Right ventricle myocardium superior (tissue), 1 donor: Measurements from ENCODE around the gene GPR156. TPM values are rescaled to one million over a fixed set of nuclear protein-coding genes. Genes with fewer than 3 reads are reported as not detected.
"Not testable (repeated sequence)": the region's sequence is repeated elsewhere in the genome, so short reads cannot be mapped to it uniquely, and the experiment has no call there.

Experiments used
- ATAC-seq: fragments of 200-7000 bp; cut with Tn5 transposase; one replicate; pipeline ENCODE4 v1.9.1; 2020; ENCODE audit warnings: mild to moderate bottlenecking; ENCODE audit not compliant: poor library complexity
- DNase-seq: peaks from one replicate; pipeline ENCODE4 v3.0.0-alpha.2; 2020
- intact Hi-C: fragments of 100-400 bp; cut with DNase I; formaldehyde crosslinking; loops from one replicate; pipeline ENCODE4 v1.11.2; 2022
- long read RNA-seq: library from polyadenylated mRNA; unstranded; transcript quantifications from one replicate; pipeline ENCODE4 v2.0.0, GENCODE V29; 2021
- total RNA-seq: library from RNA; stranded (reverse); fragmentation: NEBNext Ultra II Directional; extraction: Animal tissue kit (Norgen Biotek cat#: 25700); gene quantifications from one replicate; pipeline ENCODE4 v1.2.1, GENCODE V29; 2021
- donor health status: DM: no; HTN: yes; CAD: no; lungs with severe emphysema.

Gene GPR156
- 0.35 TPM for total RNA-seq
- long read RNA-seq = 0 reads

DNA sequence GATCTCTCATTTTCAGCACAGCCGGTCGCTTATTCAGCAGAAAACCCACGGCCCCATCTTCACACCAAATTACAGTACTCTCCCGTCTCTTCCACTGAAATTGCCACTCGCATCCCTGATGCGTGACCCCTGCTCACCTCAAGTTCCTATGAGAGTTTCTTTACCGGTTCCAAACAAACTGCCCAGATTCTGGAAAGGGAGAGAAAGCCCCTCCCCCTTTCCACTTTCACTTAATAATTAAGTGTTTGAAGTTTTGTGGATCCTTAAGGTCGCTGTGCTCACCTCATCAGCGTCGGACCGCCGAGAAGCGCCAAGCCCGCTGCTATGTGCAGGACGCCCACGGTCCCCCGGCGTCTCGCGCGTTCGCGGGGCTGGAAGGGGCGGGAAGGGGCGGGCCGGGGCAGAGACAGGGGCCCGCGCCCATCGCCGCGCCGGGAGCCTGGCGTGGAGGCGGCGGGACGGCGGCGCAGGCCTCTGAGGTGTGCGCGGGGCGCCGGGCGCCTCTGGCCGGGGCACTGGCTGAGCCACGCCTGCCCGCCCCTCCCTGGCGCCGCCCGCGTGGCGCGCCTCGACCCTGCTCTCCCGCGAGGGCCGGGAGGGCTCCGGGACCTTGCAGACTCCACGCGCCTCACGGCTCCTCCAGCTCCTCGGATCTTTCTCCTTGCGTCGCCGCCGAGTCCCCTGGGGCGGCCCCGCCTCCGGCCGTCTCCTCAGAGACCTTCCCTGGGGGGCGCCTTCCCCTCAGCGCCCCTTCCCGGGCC, at the start of gene GPR156:
TSS of gene GPR156 (minus strand) at position 476 of the 761 bp plus-strand sequence. CDS start 41,124 bp downstream, outside the sequence.
- ATAC-seq (peak; percentile 82), DNase-seq (no peak)
- intact Hi-C loops = no loop called here

DNA sequence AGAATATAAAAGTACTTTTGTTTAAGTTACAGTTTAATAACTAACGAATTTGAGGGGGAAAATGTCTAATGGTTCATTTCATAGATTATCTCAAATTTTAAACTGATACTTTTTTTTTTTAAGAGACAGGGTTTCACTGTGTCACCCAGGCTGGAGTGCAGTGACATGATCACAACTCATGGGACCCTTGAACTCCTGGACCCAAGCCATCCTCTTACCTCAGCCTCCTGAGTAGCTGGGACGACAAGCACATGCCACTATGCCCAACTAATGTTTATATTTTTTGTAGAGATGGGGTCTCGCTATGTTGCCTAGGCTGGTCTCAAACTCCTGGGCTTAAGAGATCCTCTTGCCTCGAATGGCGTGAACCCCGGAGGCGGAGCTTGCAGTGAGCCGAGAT, 47.6 kb upstream of the GPR156 start:
- DNase-seq (no peak), ATAC-seq (no peak)
- intact Hi-C loops = no loop called here

DNA sequence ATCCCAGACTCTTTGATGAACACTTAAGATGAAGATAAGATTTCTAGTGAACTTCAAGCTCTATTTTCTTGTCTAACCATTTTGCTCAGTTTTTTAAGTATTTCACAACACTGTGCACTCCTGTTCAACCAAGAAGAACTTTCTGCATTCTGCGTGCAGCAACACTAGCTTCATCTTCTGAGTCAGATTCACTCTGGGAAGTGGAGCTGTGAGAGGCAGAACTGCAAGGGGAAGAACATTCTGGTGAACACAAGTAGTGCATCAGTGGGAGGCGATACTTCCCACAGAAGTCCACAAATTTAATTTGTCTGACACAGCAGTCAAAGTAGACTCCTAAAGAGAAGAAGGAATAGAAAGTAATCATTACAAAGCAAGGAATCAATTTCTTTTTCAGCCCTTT, 46.1 kb upstream of the GPR156 start:
- ATAC-seq (no peak), DNase-seq (no peak)
- intact Hi-C loops = no loop called here

DNA sequence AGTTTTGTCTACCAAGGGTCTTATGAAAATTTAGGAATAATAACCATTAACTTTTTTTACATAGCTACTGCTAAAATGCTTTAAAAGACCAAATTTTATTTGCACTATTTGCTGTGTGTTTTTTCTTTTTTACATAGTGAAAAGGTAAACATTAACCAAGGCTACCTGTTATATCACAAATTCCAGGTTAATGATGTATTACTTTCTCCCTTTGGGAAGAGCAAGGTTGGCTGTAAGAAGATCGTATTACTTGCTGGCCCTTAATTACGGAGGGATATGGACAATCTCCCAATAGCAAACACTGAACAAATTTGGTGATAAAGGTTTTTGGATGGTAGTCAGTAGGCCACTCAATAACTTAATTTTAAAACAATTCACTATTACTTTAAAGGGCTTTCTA, 41.8 kb upstream of the GPR156 start:
- intact Hi-C loops = no loop called here
- DNase-seq = no peak
- no peak for ATAC-seq

DNA sequence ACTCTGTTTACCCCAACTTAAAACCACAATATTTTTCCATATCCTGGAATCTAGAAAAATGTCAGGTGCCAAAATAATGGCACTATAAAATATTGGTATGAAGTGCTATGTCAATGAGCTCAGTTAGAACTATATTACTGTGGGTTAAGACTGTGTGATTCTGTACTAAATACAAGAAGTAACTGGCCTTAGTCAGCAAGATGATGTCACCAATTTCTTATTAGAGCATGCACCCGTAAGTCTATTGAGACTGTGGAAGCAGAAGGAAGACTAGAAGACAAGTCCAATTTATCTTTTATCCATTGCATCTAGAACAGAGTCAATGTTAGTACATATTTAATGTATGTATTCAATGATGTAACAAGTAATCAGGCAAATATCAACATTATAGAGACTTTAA, 39.2 kb upstream of the GPR156 start:
- intact Hi-C loops = no loop called here
- ATAC-seq (no peak), DNase-seq (no peak)

DNA sequence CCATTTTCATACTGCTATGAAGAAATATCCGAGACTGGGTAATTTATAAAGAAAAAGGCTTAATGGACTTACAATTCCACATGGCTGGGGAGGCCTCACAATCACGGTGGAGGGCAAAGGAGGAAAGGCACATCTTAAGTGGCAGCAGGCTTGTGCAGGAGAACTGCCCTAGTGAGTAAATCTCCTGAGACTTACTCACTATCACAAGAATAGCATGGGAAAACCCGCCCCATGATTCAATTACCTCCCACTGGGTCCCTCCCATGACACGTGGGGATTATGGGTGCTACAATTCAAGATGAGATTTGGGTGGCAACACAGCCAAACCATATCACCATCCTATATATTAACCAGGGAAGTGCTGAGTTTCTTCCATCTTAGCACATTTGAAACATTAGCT, 38.7 kb upstream of the GPR156 start:
- intact Hi-C loops, ATAC-seq, DNase-seq: not testable (repeated sequence)

DNA sequence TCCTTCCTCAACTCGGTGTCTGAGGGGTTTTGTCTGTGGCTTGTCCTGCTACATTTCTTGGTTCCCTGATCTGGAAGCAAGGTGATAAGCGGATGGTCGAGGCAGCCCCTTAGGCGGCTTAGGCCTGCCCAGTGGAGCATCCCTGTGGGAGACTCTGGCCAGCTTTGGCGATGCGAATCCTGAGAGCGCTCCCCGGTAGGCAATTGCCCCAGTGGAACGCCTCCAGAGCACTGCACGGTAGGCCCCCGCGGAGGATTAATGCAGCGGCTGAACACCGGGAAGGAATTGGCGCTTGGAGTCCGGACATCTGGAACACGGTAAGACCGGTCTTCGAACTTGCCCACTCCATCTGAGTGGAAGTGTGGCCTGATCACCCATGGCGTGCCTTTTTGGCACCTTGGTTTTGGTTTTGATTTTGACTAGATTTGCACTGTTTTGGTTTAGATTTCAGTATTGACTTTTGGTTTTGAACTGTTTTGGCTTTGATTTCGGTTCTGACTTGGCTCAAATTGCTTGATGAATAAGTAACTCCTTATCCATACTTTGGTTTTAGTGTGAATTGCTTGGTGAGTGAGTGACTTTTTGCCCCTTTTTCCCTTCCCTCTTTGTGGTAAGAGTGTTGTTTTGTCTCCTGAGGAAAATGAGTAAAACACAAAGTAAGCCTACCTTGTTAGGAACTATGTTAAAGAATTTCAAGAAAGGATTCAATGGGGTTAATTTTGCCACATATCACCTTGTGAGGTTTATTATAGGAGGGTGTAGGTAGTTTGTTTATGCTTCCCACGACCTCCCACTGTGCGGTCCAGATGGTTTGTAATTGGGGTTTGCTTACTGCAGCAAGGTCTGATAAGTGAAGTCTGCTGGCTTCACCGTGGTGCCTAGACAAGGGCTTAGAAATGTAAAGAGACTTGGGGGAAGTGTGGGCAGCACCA, 27.1 kb upstream of the GPR156 start:
- intact Hi-C loops = no loop called here
- DNase-seq (no peak), ATAC-seq (no peak)

DNA sequence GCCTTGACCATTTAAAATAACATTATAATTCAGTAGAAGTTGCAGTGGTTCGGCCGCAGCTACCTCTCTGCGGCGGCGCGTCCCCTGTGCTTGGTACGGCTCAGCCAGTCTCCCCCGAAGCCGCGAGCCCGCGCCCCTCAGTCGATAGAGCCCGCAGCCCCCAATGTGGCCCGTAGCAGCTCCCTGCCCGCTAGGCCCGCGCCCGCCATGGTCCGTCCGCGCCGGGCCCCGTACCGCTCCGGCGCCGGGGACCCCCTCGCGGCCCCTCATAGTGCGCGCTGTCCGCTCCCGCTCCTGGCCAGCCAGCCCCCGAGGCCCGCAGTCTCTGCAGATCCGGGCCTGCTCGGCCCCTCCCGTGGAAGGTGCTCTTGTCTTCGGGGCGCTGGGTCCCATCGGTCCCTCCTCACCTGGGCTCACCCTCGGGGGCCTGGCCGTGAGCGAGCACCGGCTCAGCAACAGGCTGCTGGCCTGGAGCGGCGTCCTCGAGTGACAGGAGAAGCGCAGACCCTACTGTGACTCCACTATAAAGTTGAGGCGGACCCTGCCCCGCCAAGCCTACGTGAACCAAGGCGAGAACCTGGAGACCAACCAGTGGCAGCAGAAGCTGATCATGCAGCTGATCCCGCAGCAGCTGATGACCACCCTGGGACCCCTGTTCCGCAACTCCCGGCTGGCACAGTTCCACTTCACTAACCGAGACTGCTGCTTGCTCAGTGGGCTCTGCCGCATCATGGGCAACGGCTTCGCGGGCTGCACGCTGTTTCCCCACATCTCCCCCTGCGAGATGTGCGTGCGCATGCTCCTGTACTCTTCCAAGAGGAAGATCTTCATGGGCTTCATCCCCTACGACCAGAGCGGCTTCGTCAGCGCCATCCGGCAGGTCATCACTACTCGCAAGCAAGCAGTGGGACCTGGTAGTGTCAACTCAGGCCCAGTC, 21.8 kb upstream of the GPR156 start:
- intact Hi-C loops = no loop called here
- no peak for ATAC-seq
- no peak for DNase-seq

DNA sequence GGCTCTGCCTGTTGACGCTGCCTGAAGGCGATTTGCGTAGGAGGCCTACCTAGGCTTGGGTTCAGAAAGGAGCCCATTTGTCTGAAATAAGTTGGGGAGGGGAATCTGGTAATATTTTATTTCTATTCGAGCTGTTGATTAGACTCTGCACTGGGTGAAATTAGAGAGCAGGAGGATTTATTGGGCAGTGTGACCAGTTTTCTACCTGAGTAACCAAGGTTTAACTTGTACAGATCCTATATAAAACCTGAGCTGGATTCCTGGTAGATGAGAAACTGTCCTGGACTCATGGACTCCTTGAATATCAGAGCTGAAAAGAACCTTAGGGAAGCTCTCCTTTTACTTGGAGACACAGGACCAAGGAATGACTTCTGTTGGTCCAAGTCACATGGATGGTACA, 19.6 kb upstream of the GPR156 start:
- intact Hi-C loops = no loop called here
- ATAC-seq (no peak), DNase-seq (no peak)

DNA sequence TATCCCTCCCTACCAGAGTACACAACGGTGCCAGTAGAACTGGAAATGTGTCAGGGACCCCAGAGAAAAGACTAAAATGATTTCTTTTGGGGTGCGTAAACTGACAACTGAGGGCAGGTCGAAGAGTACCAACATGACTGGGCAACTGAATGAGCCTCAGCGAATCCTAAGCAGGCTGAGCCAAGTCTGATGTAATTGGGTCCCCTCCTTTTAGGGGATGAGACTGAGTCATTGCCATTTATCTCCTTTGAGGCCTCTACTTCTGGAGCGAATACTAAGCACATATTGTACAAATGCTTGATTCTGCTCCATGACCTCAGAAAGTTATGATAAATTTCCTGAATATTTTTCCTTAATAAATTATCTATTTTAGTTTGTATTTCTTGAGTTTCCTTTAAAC, 17.3 kb upstream of the GPR156 start:
- intact Hi-C loops = no loop called here
- no peak for DNase-seq

DNA sequence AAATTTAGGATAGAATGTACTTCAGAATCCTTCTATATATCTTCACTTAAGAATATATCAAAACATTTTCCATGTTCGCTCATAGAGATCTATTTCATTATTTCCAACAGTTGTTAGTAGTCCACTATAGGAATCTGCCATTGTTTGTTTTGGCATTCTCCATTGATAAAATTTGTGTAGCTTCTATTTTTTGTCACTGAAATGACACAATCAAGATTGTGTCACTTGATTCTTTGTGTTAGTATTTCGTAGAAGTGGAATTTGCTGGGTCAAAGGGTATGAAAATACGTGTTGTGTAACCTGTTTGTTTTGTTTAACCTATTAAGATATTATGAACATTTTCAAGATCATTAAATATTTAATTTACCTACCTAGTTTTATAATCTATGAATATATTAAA, 15.9 kb upstream of the GPR156 start:
- intact Hi-C loops = no loop called here
- no peak for DNase-seq
- ATAC-seq = no peak

More for the DNA sequence above, 17.3 kb upstream of the GPR156 start:
- peak; percentile 90 for ATAC-seq

DNA sequence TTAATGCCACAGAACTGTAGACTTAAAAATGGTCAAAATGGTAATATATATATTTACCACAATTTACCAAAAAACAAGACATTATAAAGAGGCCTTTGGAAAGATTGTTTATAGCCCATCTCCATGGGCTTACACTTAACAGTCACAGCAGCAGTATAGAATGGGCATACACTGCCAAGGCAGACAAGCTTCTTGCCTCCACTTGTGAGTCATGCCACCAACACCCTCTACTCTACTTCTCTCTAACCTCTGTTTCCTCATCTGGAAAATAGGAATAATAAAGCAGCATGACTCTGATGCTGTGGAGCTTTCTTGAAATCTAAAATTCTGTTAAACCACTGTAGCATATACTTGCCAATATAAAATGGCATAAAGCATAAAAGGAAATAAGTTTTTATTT, 14.4 kb upstream of the GPR156 start:
- ATAC-seq (no peak), DNase-seq (no peak)
- intact Hi-C loops = no loop called here

DNA sequence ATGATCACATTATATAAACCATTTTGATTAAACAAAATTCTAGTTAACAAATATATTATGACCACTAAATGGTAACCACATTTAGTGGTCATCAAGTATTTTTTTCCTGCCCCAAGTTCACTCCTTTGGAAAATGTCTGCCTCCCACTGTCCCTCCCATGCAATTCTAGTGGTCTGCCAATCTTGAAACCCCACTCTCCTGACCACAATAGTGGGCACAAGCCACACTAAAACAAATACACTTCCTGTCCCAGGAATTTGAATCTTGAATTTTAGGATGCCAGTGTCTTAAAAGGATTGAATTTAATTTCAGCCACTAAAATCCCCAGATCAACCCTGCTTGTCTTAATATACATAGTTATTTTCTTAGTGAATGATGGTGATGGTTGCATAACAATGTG, 14.0 kb upstream of the GPR156 start:
- DNase-seq (no peak), ATAC-seq (no peak)
- intact Hi-C loops = no loop called here

DNA sequence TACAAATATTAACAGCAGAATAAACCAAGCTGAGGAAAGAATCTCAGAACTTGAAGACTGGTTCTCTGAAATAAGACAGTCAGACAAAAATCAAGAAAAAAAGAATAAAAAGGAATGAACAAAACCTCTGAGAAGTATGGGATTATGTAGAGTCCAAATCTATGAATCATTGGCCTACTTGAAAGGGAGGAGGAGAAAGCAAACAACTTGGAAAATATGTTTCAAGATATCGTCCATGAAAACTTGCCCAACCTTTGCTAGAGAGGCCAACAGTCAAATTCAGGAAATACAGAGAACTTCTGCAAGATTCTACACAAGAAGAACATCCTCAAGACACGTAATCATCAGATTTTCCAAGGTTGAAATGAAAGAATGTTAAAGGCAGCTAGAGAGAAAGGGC, 6.5 kb upstream of the GPR156 start:
- intact Hi-C loops, DNase-seq: not testable (repeated sequence)

DNA sequence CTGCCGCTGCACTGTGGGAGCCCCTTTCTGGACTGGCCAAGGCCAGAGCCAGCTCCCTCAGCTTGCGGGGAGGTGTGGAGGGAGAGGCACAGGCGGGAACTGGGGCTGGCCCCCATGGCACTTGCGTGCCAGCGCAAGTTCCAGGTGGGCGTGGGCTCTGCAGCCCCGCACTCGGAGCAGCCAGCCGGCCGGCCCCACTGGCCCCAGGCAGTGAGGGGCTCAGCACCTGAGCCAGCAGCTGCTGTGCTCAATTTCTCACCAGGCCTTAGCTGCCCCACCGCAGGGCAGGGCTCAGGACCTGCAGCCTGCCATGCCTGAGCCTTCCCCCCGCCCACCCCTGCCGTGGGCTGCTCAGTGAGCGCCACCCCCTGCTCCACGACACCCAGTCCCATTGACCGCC, 4.6 kb upstream of the GPR156 start:
- DNase-seq (no peak), ATAC-seq (no peak)
- intact Hi-C loops = no loop called here

More for the DNA sequence above, 6.5 kb upstream of the GPR156 start:
- ATAC-seq = not testable (repeated sequence)

DNA sequence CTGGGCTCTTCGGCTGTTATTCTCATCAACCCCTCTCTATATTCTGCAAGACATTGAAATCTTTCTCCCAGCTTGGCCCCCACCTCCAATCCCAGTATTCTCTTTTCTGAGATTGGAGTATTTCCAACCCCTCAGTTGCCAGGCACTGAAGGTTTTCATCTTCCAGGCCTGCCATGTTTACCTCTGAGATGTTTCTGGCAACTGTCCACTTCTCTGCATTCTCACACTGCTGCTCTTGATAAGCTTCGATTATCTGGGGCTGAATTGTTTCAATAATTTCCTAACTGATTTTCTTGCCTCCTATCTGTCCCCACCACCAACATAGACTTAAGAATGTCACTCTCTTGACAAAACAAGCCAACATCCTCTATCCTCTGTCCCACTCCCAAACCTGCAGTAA, 1.4 kb upstream of the GPR156 start:
- DNase-seq = no peak
- intact Hi-C loops = no loop called here
- ATAC-seq = no peak

DNA sequence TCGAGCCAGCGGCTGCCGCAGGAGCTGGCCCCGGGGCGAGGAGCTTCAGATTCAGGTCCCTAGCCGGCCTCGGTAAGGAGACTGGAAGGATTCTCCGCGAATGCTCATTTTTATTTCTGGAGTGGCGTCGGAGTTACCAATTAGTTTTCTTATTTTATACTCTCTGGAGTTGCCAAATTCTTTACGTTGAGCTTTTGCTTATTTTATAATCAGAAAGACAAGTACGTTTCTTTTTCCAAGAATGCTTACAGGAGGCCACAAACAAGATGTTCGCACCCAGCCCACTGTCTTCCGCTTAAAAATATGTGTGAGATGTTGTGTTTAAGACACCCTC, 453 bp upstream of the GPR156 start:
- ATAC-seq (no peak), DNase-seq (no peak)
- intact Hi-C loops = no loop called here

DNA sequence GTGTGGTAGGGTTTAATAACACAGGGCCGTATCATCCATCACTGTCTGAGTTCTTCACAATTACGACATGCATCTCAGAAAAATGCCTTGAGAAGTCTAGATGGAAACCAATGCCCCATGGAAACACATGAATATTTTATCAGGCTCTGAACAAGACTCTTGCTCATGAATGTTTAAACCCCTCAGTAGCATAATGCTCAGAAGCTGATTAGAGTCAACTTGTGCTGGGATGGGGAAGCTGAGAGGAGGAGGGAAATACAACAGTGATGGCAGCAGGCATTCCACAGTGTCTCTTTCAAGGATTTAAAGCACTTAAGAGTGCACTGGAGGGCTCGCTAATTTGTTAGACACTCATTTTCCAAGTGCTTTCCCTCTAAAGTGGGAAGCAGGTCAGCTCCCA, 3.8 kb downstream of the GPR156 start:
- ATAC-seq (no peak), DNase-seq (no peak)
- intact Hi-C loops = no loop called here

DNA sequence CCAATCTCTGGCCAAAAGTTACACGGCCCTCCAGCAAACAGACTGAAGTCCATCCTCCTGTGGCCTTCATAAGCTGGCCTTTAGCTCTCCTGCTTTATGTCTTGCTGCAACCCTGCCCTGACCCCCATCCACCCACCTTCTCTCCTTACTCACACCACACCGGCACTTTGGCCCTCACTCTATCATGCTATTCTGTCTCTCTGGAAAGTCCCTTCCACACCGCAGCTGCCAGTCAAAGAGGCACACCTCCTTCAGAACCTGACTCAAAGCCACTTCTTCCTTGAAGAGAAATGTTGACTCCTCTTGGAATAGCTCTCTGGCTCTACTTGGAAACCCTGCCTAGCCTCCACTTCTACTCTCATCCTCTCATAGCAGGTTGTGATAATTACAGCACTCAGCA, 4.5 kb downstream of the GPR156 start:
- no peak for ATAC-seq
- no peak for DNase-seq
- intact Hi-C loops = no loop called here
